HUES6 (cell line): ENCODE data around the gene DLST.

ENCODE experiments used
- H3K27ac ChIP-seq: 2 replicates; pipeline ENCODE4 v1.7.0; 2013; ENCODE audit warnings: low read depth, mild to moderate bottlenecking, low read length, inconsistent platforms
- H3K27me3 ChIP-seq: 2 replicates; pipeline ENCODE4 v1.6.1; 2013; ENCODE audit warnings: low read length; ENCODE audit not compliant: control insufficient read depth, insufficient read depth
- H3K36me3 ChIP-seq: 2 replicates; pipeline ENCODE4 v1.6.1; 2013; ENCODE audit warnings: low read length; ENCODE audit not compliant: control insufficient read depth, insufficient read depth
- H3K4me1 ChIP-seq: 2 replicates; pipeline ENCODE4 v1.6.1; 2013; ENCODE audit warnings: low read length; ENCODE audit not compliant: control insufficient read depth, insufficient read depth
- H3K4me3 ChIP-seq: 2 replicates; pipeline ENCODE4 v1.5.1; 2013; ENCODE audit warnings: low read depth, low read length
- H3K9ac ChIP-seq: one replicate; pipeline ENCODE4 v1.6.1; 2013; ENCODE audit warnings: mild to moderate bottlenecking, low read length
- H3K9me3 ChIP-seq: 2 replicates; pipeline ENCODE4 v1.6.1; 2013; ENCODE audit warnings: low read depth, low read length; ENCODE audit not compliant: control insufficient read depth, insufficient read depth

Gene DLST

DNA sequence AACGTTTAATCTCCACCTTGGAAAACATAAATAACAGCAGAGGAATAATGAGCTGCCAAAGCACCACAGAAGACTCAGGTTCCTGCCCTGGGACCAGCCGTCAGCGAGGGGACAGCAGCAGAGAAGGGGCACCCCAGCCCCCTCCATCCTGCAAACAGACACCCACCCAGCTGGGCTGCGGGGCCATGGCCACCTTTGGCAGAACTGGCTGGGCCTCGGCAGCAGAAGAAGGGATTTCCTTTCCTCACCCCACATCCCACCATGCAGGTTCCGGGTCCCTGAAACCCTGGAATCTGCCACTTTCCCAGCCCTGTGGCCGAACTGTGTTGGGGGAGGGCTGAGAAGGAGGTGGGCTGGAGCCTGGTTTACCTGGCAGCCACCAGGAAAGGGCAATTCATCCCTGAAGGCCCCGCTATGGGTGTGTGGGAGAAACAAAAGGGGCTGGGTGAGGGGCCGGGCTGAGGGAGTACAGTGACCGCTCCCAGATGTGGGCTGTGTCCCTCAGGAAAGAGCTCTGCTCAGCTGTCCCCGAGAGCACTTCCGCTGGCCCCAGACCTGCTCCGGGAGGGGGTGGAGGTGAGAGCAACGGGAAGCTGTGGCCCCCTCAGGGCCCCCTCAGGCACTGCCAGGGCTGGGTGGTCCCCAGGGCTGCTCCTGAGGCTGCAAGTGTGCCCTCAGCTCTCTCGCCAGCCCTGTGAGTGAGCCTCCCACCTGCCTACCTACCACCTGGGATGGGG lies 69.9 kb downstream of the DLST start:
- H3K36me3 ChIP-seq: peaks cover 6% of the 10 kb centered on the region; the same call in 1 of the 2 replicates
- H3K4me1 ChIP-seq: peaks cover 36% of the 10 kb centered on the region
- H3K9ac ChIP-seq: no peak overlapping the region
- H3K27ac ChIP-seq: 0 out of 2 replicates have a peak overlapping the region, but pooled peaks have one; percentile 36
- peaks cover 13% of the 10 kb centered on the region for H3K27me3 ChIP-seq
- H3K4me3 ChIP-seq: no peak overlapping the region
- H3K9me3 ChIP-seq: no peaks in the 10 kb centered on the region

- H3K4me1 ChIP-seq: peaks cover 37% of the 10 kb centered on the region
- H3K27me3 ChIP-seq: peaks cover 13% of the 10 kb centered on the region
- H3K4me3 ChIP-seq: no peak overlapping the region
- H3K27ac ChIP-seq: 0 out of 2 replicates have a peak overlapping the region, but pooled peaks have one; percentile 36
- H3K9me3 ChIP-seq: no peaks in the 10 kb centered on the region
- no peak overlapping the region for H3K9ac ChIP-seq
- H3K36me3 ChIP-seq: peaks cover 6% of the 10 kb centered on the region; the same call in 1 of the 2 replicates
These were observed 70.5 kb downstream of the DLST start for GRCh38 chr14:74952180-74952665.

DNA sequence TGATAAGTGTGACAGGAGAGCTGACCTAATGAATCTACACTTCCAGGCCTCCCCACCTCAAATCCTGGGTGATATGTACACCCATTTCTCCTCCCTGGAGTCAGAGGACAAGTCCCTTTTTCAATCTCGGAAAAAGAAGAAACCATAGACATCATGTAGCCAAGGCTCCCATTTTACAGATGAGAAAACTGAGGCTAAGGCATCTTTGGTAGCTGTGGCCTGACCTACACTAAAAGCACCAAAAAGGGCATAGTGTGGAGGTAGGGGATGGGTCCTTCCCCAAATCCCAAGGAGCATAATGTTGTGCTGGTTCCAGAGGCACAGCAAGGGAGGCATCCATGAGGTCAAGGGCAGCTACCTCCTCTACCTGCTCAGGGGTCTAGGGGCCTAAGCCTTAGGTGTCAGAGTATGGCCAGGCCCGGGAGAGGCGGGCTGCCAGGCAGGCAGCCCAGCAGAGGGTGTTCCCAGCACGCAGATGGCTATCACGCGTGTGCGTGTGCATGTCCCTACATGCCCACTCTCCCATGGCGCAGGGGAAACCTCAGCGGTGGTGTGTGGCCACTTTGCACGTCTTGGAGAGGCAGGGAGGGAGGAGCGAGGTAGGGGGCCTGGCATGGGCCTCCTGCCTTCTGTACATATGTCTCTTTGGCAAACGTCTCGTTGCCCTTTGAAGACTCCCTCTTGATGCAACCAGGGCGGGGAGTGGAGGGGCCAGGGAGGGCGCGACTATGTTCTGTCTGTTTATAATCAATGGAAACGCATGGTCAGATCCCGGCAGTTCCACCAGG lies 71.2 kb downstream of the DLST start:
- H3K4me3 ChIP-seq: no peak overlapping the region

More for the DNA sequence above, 71.2 kb downstream of the DLST start:
- H3K9ac ChIP-seq: no peak overlapping the region
- H3K9me3 ChIP-seq: no peaks in the 10 kb centered on the region
- peaks cover 13% of the 10 kb centered on the region for H3K27me3 ChIP-seq
- H3K4me1 ChIP-seq: peaks cover 37% of the 10 kb centered on the region
- peaks cover 6% of the 10 kb centered on the region; the same call in 1 of the 2 replicates for H3K36me3 ChIP-seq
- H3K27ac ChIP-seq: no peak overlapping the region
